Suppressor macrophage treated with lipopolysaccharide for 4 hours (primary cell): ENCODE measurements around the gene CYP11A1.
"Not testable (repeated sequence)": the region's sequence is repeated elsewhere in the genome, so short reads cannot be mapped to it uniquely, and the experiment has no call there.

Experiments
- DNase-seq: peaks from one replicate; pipeline ENCODE4 v3.0.0-alpha.2; 2020

CYP11A1 gene

DNA sequence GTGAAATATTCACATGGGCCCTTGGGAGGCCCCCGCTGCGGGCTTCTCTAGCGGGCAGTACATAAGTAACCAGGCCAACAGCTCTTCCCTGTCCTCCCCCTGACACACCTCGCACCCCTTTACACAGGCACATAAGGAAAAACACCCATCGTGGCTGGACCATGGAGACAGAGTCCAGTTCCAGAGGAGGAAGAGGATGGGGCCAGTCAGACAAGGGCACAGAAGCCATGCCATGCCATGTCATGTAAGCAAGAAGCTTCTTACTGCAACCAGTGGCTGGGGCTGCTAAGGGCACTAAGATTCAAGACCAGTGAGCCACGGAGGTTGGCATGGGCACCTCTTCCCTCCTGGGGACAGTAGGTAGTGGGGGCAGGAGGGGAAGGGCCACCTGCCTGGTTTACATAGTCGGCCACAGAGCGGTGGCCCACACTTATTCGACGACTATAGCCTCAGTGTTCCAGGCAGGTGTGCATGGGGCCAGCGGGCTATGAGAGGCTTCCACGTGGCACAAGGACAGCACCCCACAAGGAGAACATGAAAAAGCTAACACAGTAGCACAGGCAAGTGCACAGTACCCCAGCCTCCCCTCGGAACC lies 5.7 kb upstream of the CYP11A1 start:
- DNase-seq = no peak

DNA sequence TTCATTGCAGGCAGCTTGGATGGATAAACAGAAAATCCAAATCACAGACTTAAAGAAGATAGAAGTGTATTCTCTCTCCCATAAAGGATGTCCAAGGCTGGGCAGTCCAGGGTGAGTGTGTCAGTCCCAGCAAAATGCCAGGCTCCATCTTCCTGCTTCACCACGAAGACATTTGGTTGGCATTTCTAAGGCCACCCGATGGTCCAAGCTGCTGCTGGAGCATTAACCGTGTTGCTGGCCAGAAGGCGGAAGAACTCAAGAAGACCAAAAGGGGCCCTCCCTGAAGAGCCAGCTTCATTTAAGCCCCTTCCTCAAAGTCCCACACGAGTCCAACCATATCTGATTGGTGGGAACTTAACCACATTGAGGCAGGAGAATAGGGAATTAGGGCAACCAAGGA lies 3.0 kb upstream of the CYP11A1 start:
- no peak for DNase-seq

DNA sequence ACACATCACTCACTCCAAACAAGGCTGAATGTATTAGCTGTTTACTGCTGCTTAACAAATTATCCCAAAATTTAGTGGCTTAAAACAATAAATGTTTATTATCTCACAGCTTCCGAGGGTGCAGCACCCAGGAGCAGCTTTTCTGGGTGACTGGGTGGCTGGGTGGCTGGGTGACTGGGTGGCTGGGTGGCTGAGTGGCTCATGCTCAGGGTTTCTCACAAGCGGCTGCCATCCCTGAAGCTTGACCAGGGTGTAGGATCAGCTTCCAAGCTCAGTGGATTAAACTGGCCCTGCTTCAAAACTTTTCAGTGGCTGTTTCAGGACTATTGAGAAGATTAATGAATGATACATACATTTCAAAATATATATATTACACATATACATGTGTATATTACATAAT lies 2.3 kb upstream of the CYP11A1 start:
- DNase-seq = no peak

DNA sequence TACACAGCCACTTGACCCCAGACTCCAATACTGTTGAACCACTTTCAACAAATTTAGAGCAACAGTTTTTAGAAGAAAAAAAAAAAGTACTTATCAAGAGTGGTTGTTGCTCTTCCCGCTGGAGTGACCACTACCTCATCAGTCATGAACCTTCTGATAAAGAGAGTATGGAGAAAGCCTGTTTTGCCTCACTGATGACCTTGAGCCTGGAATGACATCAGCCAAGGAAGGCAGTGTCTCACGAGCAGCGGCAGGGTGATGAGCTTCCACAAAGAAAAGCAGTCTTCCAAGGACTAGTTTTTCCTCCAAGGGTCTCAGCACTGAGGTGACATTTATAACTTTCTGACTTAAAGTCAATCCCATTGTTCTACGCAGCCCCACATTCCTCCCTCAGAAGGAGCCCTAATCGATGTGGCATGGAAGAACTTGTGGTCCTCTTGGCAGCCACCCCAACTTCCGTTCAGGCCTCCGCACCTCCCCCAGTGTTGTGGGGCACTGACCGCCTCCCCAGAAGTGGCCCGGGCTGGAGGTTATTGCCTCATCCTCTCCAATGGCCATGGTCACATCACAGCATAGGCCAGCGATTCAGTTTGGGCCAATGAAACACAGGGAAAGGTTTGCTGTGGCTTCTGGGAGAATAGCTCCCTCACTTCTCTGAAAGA lies 1.8 kb upstream of the CYP11A1 start:
- DNase-seq = no peak

DNA sequence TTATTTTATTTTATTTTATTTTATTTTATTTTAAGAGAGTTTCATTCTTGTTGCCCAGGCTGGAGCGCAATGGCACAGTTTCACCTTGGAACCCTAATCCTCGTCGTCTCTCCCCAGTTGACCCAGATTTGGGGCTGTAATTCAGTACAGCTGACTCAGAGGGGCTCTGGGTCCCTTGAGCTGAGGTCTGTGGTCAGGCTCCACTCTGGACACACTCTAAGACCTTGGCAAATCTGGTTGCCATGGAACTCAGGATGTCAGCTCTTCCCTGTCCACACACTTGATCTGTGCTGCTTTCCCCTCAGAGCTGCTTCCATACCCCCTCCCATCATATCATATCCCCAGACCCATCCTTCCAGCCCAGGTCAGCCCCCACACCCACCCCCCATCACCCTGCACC lies 675 bp upstream of the CYP11A1 start:
- no peak for DNase-seq

DNA sequence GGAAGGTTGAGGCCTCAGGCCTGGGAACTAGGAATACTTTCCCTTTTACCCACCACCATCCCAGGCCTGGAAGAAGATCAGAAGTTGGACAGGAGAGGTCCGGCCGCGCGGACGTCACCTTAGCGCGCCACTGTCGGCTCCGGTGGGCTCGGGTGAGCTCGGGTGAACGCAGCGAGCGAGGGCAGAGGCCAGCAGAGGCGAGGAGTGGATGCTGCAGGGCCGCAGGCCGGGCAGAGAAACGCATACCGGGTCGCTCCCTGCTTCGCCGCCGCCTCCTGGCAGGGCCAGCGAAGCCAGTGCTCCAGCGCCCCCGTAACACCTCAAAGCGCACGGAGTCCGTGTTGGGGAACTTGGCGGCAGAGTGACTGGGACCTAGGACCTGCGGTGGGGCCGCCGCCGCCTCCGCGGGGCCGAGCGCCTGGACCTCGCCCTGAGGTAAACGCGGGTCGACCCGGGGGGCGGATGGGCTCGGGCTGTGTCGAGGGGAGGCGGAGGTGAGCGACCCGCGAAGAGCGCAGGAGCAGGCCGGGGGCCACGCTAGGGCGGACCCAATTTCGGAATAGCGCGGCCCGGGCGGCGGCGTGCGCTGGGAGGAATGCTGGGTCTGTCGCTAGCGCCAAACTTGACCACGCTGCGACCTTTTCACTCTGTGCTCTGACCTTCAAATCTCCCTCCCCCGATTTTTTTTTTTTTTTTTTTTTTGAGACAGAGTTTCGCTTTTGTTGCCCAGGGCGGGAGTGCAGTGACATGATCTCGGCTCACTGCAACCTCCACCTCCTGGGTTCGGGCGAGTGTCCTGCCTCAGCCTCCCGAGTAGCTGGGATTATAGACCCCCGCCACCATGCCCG lies 1.6 kb downstream of the CYP11A1 start:
- DNase-seq = peak; percentile 45

DNA sequence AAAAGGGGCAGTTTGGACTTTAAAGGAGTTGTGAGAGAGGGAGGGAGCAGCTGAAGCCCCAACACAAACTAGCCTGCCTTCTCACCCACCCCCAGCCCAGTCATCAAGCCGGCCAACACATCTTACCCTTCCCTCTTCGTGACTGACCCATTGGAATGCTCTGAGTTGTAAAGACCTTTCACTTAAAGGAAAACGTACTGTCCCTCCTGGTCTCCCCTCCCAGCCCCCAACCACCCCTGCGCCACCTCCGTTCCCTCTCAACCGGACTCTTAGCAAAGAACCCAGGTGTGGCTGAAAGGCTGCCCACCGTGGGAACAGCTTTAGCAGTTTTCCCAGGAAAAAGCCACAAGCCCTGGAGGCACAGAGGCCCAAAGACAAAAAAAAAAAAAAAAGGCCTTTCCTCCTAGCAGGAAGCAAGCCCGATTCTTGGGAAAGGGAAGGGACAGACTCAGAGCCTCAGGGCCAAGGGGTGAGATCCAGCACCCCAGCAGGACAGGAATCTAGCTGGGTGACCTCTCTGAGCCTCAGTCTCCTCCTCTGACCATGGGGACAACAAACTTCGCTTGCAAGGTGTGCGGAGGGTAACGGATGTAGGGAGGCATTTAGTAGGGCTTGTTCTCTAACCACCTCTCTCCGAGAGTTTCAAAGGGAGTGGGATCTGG lies 2.4 kb downstream of the CYP11A1 start:
- no peak for DNase-seq

DNA sequence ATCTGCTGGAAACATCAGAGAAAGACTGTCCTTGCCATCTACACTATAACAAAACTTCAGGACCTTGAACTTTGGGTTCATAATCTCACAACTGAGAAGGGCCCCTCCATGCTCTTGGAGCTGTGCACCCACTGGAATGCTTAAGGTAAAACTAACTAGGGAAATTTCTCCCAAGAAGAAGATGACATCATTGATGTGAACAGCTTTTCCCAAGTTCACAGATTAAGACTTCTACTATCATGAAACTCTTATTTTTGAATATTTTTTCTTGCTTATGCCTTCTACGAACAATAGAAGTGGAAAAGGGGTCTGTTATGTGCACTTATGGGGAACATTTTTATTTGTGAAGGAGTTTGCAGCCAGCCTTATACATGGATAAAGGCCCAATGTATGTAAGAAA lies 5.0 kb downstream of the CYP11A1 start:
- DNase-seq = no peak

DNA sequence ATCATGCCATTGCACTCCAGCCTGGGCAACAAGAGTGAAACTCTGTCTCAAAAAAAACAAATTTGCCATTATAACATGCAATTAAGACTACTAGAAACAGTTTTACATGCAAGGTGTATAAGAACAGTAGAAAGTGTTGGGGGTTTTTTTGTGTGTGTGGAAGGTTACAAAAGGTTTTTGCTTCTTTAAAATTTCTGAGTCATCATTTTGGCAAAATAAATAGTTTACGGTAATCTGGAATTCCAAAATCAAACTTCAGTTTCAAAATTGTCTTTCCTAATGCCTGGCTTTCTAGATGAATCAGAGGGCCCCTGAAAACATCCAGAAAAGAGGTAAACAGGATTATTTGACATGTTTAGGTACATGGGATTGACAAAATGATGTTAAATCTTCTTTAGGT lies 6.6 kb downstream of the CYP11A1 start:
- not testable (repeated sequence) for DNase-seq

DNA sequence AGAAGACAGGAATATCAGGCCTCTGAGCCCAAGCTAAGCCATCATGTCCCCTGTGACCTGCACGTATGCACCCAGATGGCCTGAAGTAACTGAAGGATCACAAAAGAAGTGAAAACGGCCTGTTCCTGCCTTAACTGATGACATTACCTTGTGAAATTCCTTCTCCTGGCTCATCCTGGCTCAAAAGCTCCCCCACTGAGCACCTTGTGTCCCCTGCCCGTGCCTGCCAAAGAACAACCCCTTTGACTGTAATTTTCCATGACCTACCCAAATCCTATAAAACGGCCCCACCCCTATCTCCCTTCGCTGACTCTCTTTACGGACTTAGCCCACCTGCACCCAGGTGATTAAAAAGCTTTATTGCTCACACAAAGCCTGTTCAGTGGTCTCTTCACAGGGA lies 8.1 kb downstream of the CYP11A1 start:
- DNase-seq = not testable (repeated sequence)

DNA sequence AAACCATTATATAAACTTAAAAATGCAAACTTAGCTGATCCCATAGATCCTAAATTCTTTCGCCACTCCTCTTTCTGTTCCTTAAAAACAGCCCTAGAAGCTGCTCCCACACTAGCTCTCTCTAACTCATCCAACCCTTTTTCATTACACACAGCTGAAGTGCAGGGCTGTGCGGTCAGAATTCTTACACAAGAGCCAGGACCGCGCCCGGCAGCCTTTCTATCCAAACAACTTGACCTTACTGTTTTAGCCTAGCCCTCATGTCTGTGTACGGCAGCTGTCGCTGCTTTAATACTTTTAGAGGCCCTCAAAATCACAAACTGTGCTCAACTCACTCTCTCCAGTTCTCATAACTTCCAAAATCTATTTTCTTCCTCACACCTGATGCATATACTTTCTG lies 9.9 kb downstream of the CYP11A1 start:
- not testable (repeated sequence) for DNase-seq

DNA sequence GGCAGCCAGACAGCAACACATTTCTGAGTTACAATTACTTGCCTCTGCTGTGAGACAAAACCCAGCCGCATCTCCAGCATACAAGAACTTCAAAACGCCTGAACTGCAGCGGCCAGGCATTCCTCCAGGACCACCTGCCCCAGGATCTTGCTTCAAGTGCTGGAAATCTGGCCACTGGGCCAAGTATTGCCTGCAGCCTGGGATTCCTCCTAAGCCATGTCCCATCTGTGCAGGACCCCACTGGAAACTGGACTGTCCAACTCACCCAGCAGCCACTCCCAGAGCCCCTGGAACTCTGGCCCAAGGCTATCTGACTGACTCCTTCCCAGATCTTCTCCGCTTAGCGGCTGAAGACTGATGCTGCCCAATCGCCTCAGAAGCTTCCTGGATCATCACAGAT lies 11.4 kb downstream of the CYP11A1 start:
- DNase-seq = not testable (repeated sequence)

DNA sequence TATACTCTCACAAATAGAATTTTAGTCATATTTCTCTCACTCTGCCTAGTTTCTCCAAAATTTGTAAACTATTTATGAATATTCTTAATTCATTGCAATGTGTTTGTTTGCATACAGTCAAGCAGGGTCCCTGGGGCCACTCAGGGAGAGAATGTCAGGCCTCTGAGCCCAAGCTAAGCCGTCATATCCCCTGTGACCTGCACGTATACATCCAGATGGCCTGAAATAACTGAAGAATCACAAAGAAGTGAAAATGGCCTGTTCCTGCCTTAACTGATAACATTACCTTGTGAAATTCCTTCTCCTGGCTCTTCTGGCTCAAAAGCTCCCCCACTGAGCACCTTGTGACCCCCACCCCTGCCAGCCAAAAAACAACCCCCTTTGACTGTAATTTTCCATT lies 13.5 kb downstream of the CYP11A1 start:
- not testable (repeated sequence) for DNase-seq

DNA sequence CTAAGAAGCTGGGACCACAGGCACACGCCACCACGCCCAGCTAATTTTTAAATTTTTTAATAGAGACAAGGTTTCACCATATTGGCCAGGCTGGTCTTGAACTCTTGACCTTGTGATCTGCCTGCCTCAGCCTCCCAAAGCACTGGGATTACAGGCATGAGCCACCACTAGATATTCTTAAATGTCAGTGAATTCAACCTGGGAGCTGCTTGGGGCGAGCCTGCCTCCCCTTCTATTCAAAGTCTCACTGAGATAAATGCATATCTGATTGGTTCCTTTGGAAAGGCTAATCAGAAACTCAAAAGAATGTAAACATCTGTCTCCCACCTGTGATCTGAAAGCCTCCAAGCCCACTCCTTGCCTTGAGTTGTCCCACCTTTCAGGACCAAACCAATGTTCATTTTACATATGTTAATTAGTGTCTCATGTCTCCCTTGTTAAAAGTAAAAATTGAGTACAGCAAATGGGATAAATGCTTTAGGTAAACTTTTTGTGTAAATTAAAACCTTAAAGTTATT lies 15.0 kb downstream of the CYP11A1 start:
- no peak for DNase-seq

DNA sequence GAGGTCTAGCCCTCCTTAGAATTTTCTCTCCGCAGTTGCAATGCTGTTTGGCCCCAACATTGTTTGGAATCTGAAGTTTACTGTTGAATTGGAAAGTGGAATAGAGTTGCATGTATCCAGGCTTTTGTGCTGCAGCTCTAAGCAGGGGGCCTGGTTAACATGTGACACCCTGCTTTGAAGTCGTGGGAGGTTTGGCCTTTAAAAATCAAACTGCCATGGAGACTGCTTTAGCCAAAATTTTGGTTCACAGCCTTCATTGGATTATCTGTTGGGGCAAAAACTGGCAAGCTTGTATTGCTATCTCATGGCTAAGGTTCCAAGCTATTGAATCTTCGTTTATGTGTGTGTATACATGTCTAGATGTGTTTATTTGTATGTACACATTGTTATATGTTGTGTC lies 15.8 kb downstream of the CYP11A1 start:
- DNase-seq = no peak

DNA sequence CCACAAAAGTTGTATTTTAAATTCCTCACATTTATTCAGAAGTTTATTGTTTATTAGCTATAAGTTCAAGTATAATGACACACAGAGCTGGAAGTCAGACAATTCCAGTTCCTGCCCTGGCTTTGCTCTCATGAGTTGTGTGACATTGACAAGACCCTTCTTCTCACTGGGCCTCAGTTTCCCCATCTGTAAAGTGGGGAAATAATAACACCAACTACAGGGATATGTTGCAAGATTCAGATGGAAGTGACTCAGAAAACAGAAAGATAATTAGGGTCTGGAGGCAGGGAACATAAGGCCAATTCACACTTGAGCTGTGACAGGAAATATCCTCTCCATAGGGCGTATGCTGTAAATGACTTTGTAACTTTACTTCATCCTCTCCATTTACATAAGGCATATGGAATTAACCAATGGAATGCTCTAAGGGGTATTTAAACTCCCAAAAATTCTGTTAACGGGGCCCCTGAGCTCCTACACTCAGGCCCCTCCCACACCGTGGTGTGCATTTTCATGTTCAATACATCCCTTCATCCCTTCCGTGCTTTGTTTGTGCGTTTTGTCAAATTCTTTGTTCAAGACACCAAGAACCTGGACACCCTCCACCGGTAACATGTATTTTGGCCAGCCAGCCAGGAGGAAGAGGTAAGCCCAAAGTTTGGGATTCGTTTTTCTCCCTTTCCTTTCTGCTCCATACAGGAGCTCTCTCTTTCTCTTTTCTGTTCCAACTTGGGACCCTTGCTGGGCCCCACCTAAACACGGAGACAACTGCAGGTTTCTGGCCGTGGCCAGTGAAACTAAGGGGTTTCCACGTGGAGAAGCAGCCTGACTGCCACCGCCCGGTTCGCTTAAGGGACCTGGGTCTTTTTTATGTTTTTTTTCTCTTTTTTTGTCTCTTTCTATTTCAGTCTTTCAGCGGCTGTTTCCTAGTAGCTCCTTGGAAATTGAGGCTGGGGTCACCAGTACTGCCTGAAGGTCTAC lies 16.9 kb downstream of the CYP11A1 start:
- no peak for DNase-seq

DNA sequence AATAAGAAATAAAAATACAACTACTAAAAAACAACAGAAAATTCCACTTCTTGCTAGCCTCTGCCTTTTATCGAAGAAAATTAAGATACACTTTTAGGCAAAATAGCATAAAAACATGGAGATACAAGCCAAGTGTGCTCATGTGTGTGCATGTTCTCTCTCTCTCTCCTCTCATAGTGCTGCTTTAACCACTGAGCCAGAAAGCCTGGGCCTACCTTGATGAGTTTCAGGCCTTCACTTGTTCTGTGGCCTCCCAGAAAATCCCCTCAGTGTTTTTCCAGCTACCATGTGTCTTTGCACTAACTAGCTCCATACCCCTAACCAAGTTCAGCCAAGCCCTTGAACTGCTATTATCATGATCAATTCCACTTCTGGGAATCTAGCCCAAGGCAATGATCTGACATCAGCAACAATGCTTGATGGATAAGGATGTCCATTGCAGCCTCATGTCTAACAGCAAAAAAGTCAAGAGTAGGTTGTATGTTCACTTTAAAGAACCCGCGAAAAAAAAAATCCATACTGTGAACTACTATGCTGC lies 18.1 kb downstream of the CYP11A1 start:
- no peak for DNase-seq

DNA sequence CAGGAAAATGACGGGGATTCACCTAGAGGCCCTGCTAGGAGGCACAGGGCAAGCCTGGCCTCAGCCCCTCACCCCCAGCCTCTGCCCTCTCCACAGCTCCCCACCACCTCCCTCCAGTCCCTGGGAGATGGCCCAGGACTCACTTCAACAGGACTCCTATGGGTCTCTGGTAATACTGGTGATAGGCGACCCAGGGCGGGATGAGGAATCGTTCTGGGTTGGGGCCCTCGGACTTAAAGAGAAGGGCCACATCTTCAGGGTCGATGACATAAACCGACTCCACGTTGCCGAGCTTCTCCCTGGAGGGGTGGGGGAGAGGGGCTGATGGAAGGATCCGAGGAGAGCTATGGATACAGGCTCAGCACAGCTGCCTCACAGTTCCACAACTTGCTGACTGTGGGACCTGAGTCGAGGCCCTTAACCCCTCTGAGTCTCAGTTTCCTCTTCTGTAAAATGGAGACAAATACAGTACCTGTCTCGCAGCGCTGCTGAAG lies 19.6 kb downstream of the CYP11A1 start:
- no peak for DNase-seq

DNA sequence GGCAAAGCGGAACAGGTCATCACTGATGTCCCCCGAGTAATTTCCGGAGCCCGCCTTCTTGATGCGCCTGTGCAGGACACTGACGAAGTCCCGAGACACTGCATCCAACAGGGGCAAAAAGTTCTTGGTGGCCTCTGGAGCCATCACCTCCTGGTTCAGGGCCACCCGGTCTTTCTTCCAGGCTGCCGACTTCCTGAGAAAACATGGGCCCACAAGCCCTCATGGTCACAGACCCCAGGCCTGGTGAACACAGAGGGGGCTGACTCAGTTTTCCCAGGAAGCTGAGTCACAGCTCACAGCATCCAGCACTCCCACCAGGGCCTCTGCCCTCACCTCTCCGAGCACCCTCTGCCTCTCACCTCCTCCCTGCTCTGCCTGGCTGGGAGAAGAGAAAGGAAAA lies 22.4 kb downstream of the CYP11A1 start:
- no peak for DNase-seq

DNA sequence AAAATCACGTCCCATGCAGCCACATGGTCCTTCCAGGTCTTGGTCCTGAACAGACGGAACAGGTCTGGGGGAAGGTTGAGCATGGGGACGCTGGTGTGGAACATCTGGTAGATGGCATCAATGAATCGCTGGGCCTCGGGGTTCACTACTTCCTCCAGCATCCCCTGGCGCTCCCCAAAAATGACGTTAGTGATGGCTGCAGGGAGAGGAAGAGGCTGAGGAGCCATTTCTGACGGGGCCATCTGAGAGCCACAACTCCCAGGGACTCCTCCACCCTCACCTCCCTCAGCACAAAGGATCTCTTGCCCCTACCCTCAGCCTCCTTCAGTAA lies 23.7 kb downstream of the CYP11A1 start:
- DNase-seq = no peak

DNA sequence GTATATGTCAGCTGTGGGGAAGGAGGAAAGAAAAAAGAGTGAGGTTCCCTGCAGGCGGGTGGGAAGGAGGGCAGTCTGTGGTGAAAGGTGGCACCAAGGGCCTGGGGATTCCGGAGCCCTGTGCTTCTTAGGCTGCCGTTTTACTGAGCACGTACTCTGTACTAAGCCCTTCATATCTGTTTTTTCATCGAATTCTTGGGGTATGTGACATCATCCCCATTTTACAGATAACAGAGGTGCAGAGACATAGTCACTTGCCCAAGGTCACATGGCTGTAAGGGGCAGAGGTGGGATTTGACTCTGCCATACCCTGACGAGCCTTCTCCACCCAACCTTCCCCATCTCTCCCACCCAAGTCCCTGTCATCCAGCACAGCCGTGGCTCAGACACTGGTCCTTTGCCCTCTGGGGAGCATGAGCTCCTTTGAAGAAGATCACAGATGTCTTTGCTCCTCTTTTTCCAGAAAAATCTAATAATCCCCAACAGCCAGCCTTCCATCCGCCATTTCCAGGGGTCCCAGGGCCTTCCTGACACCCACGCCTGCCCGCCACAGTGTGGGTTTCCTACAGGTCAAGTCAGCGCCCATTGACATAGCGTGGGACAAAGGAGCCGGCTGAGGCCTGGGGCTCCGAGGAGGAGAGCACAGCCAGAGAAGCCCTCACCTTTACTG lies 24.2 kb downstream of the CYP11A1 start:
- no peak for DNase-seq
